Endothelial cell of hepatic sinusoid (primary cell): ENCODE measurements around the gene CORO1C.

Experiments
- in situ Hi-C: cut with HindIII; loops from 2 replicates; pipeline ENCODE4 v1.10.0; 2017; ENCODE audit warnings: low sequenced_read_pairs

CORO1C gene

GRCh38 chr12:108607981-108608600 lies 123.2 kb downstream of the CORO1C start:
- in situ Hi-C loops = no loop called here

DNA sequence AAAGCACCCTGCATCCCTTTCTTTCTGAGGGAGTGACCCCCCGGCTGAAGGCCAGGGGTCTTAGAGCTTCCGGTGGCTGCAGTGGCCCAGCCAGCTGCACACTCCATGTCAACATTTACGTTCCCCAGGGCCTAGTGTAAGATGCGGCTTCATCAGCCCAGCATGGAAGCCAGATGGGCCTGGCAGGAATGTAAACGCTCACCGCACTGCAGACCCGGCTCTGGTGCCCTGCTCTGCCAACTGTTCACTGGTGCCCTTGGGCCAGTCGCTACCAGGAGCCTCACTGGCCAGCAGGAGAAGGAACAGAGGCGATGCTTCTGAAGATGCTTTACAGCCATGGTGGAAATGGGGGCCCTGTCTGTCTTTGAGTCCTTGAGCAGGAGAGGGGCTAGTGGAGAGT lies 124.8 kb downstream of the CORO1C start:
- in situ Hi-C loops = no loop called here

DNA sequence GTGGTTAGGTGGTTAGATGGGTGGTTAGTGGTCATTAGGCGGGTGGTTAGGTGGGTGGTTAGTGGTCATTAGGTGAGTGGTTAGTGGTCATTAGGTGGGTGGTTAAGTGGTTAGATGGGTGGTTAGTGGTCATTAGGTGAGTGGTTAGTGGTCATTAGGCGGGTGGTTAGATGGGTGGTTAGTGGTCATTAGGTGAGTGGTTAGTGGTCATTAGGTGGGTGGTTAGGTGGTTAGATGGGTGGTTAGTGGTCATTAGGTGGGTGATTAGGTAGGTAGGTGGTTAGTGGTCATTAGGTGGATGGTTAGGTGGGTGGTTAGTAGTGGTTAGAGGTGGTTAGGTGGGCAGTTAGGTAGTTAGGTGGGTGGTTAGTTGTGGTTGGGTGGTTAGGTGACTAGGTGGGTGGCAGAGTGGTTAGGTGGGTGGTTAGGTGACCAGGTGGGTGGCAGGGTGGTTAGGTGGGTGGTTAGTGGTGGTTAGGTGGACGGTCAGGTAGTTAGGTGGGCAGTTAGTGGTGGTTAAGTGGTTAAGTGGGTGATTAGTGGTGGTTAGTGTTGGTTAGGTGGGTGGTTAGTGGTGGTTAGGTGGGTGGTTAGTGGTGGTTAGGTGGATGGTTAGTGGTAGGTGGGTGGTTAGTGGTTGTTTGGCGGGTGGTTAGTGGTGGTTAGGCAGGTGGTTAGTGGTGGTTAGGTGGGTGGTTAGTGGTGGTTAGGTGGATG lies 125.5 kb downstream of the CORO1C start:
- in situ Hi-C loops = no loop called here

DNA sequence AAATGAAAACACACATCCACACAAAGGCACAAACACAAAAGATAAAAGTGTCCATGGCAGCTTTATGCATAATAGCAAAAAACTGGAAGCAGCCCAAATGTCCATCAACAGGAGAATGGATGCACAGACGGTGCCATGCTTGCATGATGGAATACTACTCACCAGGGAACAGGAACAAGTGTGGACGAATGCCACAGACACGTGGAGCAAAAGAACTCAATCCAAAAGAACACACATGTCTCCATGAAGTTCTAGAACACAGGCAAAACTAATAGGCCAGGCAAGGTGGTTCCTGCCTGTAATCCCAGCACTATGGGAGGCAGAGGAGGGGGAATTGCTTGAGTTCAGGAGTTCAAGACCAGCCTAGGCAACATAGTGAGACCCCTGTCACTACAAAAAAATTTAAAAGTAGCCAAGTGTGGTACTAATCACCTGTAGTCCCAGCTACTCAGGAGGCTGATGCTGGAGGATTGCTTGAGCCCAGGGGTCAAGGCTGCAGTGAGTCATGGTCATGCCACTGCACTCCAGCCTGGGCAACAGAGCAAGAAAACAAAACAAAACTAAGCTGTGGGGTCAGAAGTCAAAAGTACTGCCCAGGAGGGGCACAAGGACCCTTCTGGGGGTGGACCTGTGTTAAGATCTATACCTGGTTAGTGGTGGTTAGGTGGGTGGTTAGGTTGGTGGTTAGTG lies 126.2 kb downstream of the CORO1C start:
- in situ Hi-C loops = no loop called here

DNA sequence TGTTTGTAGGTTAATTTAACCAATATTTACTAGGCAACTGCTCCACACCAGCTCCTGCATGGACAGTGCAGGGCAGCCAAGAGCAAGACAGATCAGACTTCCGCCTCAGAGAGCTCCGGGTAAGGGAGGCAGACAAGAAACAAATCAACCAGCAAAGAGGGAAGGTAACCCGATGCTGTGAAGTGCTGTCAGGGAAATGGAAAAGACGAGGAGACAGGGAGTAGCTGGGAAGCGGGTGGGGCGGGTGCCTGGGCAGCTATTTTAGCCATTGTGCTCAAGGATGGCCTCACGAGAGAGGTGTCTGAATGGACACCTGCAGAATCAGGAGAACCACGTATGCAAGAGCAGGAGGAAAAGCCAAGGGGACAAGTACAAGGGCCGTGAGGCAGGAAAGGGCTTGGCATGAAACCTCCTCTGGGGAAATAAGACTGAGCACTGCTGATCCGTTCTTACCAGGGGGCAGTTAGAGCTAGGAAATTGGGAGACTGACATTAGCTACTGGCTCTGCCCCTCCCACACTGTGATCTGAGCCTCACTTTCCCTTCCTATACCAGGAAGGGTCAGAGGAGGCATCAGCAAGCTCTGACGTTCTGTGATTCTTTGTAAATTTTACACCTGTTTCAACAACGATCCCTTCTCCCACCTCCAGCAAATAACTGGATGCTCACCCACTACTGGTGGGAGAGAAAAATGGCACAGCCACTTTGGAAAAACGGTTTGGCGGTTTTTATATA lies 126.9 kb downstream of the CORO1C start:
- in situ Hi-C loops = no loop called here

DNA sequence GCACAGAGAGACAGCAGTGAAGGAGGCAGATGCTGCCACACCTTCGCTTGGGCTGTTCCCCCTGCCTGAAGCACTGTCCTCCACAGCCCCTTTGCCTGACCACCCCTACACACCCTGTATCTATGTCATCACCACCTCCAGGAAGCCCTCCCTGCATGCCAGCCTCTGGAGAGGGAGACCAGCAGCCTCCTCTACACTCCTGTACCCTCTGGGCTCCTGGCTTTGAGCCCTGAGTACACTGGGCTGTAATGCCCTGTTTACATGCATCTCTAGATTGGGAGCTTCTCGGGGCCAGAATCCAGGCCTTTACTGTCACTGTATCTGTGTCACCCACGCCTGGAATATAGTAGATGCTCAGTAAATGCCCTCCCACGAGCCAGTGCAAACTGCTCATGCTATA lies 127.6 kb downstream of the CORO1C start:
- in situ Hi-C loops = no loop called here

DNA sequence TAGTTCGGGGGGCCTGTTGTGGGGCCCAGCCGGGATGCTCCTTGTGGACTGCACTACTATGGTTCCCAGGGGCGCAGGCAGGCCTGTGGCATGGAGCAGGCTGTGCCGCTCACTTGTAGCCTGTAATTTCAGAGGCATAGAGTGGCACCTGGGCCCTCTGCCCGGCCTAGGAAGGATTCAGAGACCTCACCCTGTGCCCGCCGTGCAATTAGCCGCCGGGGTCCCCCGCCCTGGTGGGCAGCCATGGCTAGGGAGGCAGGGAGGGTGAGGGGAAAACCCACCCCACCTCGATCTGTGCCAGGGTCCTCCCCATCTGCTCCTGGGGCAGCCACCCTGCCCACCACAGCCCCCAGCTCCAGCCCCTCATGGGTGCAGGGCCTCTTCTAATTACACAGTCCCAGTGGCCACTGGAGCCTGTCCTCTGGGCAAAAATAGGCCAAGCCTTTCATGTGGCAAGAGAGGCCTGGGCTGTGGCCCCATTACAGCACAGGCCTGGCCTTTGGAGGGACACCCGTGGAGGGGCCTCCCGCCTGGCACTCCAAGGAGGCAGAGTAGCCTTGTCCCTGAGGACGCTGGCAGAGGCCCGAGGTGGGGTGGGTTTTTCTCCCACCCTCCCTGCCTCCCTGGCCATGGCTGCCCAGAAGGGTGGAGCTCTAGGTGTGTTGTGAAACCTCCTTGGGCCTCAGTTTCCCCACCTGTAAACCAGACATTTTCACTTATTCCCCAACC lies 128.2 kb downstream of the CORO1C start:
- in situ Hi-C loops = no loop called here

- in situ Hi-C loops = no loop called here
These were observed 129.1 kb downstream of the CORO1C start for GRCh38 chr12:108602209-108602705.

GRCh38 chr12:108600702-108601007 lies 130.7 kb downstream of the CORO1C start:
- in situ Hi-C loops = no loop called here

DNA sequence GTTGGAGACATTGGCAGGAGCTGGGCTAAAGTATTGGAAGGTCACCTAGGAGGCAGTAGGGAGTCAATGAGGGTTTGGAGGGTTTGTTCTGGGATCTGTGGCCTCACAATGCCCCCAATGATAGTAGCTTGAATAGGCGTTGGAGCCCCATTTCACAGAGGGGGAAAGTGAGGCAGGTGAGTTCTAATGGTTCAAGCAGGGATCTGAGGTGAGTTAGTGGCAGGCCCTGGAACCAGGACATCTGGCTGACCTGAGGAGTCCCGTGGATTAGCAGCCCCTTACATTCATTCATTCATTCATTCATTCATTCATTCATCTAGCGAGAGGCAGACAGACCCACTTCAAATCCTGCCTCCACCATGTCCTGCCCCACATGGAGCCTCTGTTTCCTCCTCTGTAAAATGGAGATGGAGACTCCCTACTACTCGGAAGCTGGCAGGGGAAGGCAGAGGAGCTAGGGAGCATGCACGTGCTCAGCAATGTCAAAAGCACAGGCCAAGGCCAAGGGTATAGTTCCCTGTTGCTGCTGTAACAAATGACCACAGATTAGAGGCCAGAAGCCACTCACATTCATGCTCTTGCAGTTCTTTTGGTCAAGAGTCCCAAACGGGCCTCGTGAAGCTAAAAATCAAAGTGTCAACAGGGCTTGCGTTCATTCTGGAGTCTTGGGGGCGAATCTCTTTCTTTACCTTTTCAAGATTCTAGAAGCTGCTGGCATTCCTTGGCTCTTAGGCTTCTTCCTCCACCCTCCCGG lies 131.2 kb downstream of the CORO1C start:
- in situ Hi-C loops = no loop called here

DNA sequence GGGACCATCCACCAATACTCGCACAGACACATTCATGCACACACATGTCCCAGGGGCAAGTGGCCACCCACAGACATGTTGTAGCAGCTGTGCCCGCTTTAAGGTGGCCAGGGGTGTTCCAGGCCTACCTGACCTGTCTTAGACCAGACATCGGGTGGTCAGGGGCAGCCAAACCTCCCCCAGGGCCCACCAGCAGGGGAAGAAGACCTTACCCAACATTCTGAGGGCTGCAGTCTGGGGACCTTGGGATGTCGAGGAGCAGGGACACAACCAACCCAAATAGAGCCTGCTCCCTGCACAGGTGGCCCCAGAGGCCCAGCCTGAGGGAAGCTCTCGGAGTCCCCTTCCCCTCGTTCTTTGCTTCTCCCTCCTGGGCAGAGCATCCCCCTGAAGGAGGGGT lies 131.8 kb downstream of the CORO1C start:
- in situ Hi-C loops = no loop called here

- in situ Hi-C loops = no loop called here
These were observed 132.6 kb downstream of the CORO1C start for GRCh38 chr12:108598553-108599250.

- in situ Hi-C loops = no loop called here
These were observed 133.5 kb downstream of the CORO1C start, which contains the start of gene TMEM119 for GRCh38 chr12:108597559-108598471. TSS of gene TMEM119 (minus strand) at chr12:108598084. CDS start at chr12:108592383, 5,701 bp downstream.

- in situ Hi-C loops = no loop called here
These were observed 134.3 kb downstream of the CORO1C start for GRCh38 chr12:108596854-108597558.

- in situ Hi-C loops = no loop called here
These were observed 135.3 kb downstream of the CORO1C start for GRCh38 chr12:108595711-108596647.
